Effector memory CD4-positive, alpha-beta T cell (primary cell): ENCODE results near the gene ATN1.

Source experiments
- DNase-seq, 3 donors: peaks; one replicate each; pipeline ENCODE4 v3.0.0-alpha.2; 2020
- H3K27ac ChIP-seq: 2 replicates; pipeline ENCODE4 v1.7.0; 2013; ENCODE audit warnings: mild to moderate bottlenecking, low read length, moderate library complexity; ENCODE audit not compliant: insufficient read depth, poor library complexity, severe bottlenecking
- H3K27me3 ChIP-seq: replicated peaks from 2 replicates; pipeline ENCODE4 v1.7.0; 2013; ENCODE audit warnings: mild to moderate bottlenecking, low read length; ENCODE audit not compliant: insufficient read depth, control insufficient read depth, poor library complexity, severe bottlenecking
- H3K36me3 ChIP-seq: 2 replicates; pipeline ENCODE4 v1.7.0; 2013; ENCODE audit warnings: mild to moderate bottlenecking, low read length, moderate library complexity; ENCODE audit not compliant: control insufficient read depth, insufficient read depth
- H3K4me1 ChIP-seq: 2 replicates; pipeline ENCODE4 v1.7.0; 2013; ENCODE audit warnings: low read length, mild to moderate bottlenecking; ENCODE audit not compliant: control insufficient read depth, insufficient read depth, poor library complexity, severe bottlenecking
- H3K4me3 ChIP-seq: 2 replicates; pipeline ENCODE4 v1.7.0; 2013; ENCODE audit warnings: low read length, low read depth, mild to moderate bottlenecking; ENCODE audit not compliant: insufficient read depth, poor library complexity, severe bottlenecking
- H3K9me3 ChIP-seq: 2 replicates; pipeline ENCODE4 v1.7.0; 2013; ENCODE audit warnings: mild to moderate bottlenecking, low read length, moderate library complexity; ENCODE audit not compliant: control insufficient read depth

ATN1 gene

DNA sequence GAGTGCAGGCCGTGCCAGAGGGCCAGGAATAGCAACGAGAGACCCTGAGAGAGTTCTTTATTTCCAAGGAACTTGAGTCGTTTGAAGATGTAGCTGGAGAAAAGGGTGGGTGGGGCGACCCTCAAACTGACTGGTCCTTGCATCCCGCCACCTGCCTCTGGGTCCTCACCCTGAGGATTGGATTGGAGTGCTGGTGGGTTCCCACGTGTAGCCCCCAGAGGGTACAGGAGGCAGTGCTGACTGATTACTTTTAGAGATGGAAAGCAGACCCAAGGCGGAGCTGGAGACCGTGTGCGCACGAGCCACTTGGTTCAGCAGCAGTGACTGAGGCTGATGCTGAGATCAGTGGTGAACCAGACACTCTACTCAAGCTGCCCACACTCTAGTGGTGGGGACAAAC lies 49.9 kb downstream of the ATN1 start:
- peaks cover 74% of the 10 kb centered on the region for H3K36me3 ChIP-seq

DNA sequence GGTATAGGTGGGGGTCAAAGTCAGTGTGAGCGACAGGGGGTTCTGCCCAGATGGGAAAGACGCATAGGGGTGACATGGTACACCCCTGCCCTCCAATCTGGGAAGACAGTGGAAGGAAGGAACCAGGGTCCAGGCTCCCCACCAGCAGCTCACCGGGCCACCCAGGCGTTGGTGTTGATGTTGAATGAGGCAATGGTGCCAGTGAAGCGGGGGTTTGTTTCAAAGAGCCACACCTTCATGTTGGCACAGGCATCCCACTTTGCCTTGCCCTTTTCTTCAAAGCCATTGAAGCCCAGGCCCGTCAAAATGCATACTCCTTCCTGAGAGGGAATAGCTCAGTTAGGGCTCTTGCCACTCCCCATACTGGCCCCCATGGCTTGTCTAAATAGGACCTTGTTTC lies 50.4 kb downstream of the ATN1 start:
- Histone ChIP-seq H3K27ac (no peak overlapping the region), H3K36me3 (peaks cover 74% of the 10 kb centered on the region)
- no peak for DNase-seq

More for the DNA sequence above, 49.9 kb downstream of the ATN1 start:
- no peaks in the 10 kb centered on the region for H3K27me3 ChIP-seq
- no peak overlapping the region for H3K4me3 ChIP-seq
- no peaks in the 10 kb centered on the region for H3K4me1 ChIP-seq
- no peak for DNase-seq
- no peak overlapping the region for H3K27ac ChIP-seq
- no peaks in the 10 kb centered on the region for H3K9me3 ChIP-seq

DNA sequence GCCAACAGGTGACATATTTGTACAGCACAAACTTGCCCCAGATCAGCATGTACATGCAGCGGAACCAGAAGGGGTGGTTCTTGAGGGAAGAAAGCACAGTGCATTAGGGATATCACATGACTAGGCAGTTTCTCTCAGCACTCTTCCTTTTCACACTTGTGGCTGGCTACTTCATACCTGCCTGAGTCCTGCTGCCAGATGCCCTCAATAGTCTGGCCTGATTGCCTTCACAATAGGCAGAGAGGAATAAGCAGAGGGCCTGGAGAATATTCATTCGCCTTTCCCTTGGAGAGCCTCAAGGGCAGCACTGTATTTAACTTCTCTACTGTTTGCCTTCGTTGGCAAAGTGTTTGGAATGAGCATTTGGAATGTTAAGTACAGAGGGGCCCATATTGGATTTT lies 50.9 kb downstream of the ATN1 start:
- Histone ChIP-seq H3K4me3 (no peak overlapping the region), H3K9me3 (no peaks in the 10 kb centered on the region), H3K27me3 (no peaks in the 10 kb centered on the region), H3K36me3 (peaks cover 74% of the 10 kb centered on the region), H3K27ac (no peak overlapping the region), H3K4me1 (no peaks in the 10 kb centered on the region)
- no peak for DNase-seq

More for the DNA sequence above, 50.4 kb downstream of the ATN1 start:
- Histone ChIP-seq H3K4me3 (no peak overlapping the region), H3K4me1 (no peaks in the 10 kb centered on the region), H3K9me3 (no peaks in the 10 kb centered on the region), H3K27me3 (no peaks in the 10 kb centered on the region)

DNA sequence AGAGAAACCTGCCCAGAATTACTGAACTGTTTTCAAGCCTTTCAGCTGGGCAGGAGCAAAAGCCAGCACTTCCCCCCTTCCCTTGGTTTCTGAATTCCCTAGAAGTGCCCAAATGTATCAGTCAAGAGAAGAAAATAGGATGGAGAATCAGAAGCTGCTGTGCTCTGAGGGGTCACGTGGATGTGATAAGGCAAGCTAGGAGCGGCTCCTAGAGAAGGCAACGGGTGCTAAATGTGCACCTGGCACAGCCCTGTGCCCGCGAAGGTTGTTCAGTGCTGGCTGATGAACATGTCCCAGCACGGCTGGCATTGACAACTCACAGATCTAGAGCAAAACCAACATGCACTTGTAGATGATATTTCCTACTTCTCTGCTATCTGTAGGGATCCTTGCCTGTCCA lies 51.3 kb downstream of the ATN1 start:
- H3K36me3 ChIP-seq = peaks cover 73% of the 10 kb centered on the region
- H3K27me3 ChIP-seq = no peaks in the 10 kb centered on the region
- H3K4me1 ChIP-seq = no peaks in the 10 kb centered on the region
- no peaks in the 10 kb centered on the region for H3K9me3 ChIP-seq
- DNase-seq = no peak
- H3K27ac ChIP-seq = no peak overlapping the region
- H3K4me3 ChIP-seq = no peak overlapping the region

DNA sequence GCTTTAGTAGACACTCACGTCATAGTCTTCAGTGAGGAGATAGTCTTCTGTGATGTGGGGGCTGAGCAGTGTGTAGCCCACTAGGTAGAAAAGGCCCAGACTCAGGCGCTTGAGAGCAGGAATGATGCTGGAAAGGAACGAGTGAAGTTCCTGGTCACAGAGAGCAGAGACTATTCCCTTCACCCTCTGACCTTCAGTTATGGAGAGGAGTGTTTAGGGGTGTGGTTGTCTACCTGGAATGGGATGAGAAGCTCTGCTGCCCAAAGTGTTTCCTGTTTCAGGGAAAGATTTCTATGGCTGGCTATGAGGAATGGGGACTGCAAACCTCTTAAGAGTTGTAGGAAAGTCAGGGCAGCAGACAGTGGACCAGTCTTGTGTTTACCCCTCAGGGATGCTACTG lies 51.7 kb downstream of the ATN1 start:
- H3K27me3 ChIP-seq = no peaks in the 10 kb centered on the region
- H3K4me1 ChIP-seq = no peaks in the 10 kb centered on the region
- no peak overlapping the region for H3K4me3 ChIP-seq
- no peaks in the 10 kb centered on the region for H3K9me3 ChIP-seq
- DNase-seq = no peak
- peaks cover 69% of the 10 kb centered on the region for H3K36me3 ChIP-seq
- no peak overlapping the region for H3K27ac ChIP-seq

DNA sequence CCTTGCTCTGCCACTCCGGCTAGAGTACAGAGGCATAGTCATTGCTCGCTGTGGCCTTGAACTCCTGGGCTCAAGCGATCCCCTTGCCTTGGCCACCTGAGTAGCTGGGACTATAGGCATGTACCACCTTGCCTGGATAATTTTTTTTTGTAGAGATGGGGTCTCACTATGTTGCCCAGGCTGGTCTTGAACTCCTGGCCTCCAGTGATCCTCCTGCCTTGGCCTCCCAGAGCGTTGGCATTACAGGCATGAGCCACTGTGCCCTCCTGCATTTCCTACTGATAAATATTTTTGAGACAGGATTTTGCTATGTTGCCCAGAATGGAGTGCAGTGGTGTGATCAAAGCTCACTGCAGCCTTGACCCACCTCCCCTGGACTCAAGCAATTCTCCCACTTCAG lies 52.3 kb downstream of the ATN1 start:
- Histone ChIP-seq H3K36me3 (peaks cover 62% of the 10 kb centered on the region), H3K27ac (no peak overlapping the region), H3K9me3 (no peaks in the 10 kb centered on the region), H3K4me3 (no peak overlapping the region), H3K27me3 (no peaks in the 10 kb centered on the region), H3K4me1 (no peaks in the 10 kb centered on the region)
- no peak for DNase-seq

DNA sequence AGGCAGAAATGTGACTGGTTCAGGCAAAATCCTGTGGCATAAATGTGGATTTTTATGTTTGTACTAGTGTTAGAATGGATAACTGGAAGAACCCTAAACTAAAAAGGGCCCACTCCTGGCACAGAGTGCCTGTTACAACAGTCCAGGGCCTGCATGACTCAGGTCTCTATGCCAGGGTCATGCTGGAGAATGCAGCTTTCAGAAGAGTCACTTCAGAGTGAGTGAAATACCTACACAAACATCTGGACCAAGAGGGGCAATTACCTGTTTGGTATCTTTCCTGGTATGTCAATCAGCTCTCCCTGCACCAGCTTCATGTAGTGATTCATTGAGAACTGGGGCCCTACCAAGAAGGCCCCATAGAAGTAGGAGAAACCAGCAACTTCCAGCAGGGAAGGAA lies 53.0 kb downstream of the ATN1 start:
- Histone ChIP-seq H3K4me3 (no peak overlapping the region), H3K36me3 (peaks cover 56% of the 10 kb centered on the region), H3K4me1 (no peaks in the 10 kb centered on the region), H3K9me3 (no peaks in the 10 kb centered on the region), H3K27ac (no peak overlapping the region), H3K27me3 (no peaks in the 10 kb centered on the region)
- DNase-seq = no peak

DNA sequence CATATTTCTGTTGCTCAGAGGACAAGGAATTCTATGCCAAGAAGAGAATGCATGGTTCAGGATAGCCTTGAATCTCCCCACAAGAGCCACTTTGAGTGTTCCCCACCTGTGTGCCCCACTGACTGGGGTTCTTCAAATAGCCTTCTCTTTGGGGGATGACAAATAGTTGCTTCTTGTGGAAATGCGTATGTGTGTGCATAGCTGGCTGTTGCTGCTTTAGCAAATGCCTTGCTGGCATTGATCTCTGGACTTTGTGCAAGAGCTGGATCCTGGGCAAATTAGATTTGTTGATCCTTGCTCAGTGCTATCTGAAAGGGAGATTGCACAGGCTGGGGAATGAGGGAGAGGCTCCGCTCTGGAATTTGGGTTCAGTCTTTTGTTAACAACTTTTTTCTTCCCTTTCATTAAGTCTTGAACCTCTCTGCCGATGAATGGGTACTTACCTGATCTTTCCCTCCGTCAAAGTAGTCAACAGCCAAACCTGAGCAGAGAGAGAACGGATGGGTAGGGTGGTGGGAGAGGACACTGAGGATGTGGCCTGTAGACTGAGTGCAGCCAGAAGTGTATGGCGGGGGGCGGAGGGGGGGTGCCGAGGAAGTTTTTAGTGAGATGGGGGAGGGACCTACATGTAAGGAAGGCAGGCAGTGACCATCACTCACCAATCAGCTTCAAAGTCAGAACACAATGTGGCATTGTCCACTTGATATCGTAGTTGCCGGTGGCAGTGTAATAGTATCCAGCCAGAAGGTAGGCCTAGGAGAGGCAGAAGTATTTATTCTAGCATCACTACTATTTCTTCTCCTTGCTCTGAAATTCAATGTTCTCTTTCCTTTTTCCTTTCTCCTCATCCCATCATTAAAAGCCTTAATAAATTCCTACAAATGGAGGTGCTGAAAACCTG lies 53.6 kb downstream of the ATN1 start:
- Histone ChIP-seq H3K27me3 (no peaks in the 10 kb centered on the region), H3K27ac (no peak overlapping the region), H3K36me3 (peaks cover 49% of the 10 kb centered on the region), H3K4me3 (no peak overlapping the region), H3K4me1 (no peaks in the 10 kb centered on the region), H3K9me3 (no peaks in the 10 kb centered on the region)
- no peak for DNase-seq

DNA sequence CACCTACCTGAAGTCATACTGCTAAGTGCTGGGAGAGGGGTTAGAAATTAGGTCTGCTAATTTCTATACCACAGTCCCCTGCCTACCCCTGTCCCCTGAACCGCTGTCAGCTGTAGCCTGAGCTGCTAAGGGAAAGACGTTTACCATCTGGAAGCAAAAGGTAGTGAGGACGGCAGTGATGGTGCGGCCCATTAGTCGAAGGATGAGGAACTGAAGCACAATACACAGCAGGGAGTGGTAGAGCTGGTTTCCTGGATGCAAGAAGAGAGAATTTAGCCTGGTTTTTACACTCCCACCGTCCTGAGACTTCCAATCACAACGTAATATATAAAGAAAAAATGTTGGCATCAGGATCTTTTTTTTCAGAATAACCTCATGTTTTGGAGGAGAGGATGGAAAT lies 54.8 kb downstream of the ATN1 start:
- no peak for DNase-seq
- Histone ChIP-seq H3K4me1 (no peaks in the 10 kb centered on the region), H3K27ac (no peak overlapping the region), H3K9me3 (no peaks in the 10 kb centered on the region), H3K4me3 (no peak overlapping the region), H3K36me3 (peaks cover 39% of the 10 kb centered on the region), H3K27me3 (no peaks in the 10 kb centered on the region)

DNA sequence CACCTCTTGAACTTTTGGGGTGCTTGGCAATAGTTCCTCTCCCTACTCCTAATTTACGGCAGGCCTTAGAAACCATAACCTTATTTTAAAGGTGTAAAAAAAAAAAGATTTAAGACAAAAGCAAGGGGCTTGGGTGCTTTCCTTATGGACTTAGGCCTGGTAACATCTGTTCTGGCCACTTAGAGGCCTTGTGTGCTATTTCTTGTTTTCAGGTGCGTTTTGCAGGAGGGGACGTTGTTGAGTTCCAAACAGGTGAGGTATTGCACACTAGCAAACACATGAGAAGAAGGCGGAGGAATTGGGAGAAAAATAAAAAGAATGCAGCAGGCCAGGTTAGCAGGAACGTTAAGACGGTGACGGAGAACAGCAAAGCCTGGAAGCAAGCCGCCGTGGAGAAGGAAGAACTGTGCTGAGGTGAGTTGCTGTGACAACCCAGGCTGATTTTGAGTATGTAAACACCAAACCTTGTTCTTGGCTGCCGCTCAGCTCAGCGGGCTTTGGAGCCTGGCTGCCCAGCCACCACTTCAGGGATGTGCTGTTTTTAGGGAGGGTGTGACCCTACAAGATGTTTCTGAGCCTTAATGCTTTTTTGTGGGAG lies 60.3 kb downstream of the ATN1 start:
- DNase-seq = no peak
- Histone ChIP-seq H3K9me3 (no peaks in the 10 kb centered on the region), H3K36me3 (peaks cover 15% of the 10 kb centered on the region), H3K27ac (no peak overlapping the region), H3K4me3 (no peak overlapping the region), H3K4me1 (no peaks in the 10 kb centered on the region), H3K27me3 (no peaks in the 10 kb centered on the region)
